Stimulated activated CD4-positive, alpha-beta T cell treated with anti-CD3 and anti-CD28 coated beads, Interleukin-4, amount 100 ng/mL, for 4 hours (primary cell): ENCODE measurements around the gene GPC6.

ENCODE experiments used
- DNase-seq, 2 experiments: peaks; one replicate each; pipeline ENCODE4 v3.0.0-alpha.2; 2020

GPC6 gene

GRCh38 chr13:93386116-93386515 lies 159.5 kb downstream of the GPC6 start:
- DNase-seq = no peak

GRCh38 chr13:93388701-93389100 lies 162.1 kb downstream of the GPC6 start:
- DNase-seq = no peak

GRCh38 chr13:93397619-93398018 lies 171.0 kb downstream of the GPC6 start:
- no peak for DNase-seq

GRCh38 chr13:93398167-93399035 lies 171.8 kb downstream of the GPC6 start:
- no peak for DNase-seq

- no peak for DNase-seq
Measured at GRCh38 chr13:93399212-93399611, 172.6 kb downstream of the GPC6 start.

- DNase-seq = no peak
Measured at GRCh38 chr13:93406136-93406535, 179.5 kb downstream of the GPC6 start.

GRCh38 chr13:93407551-93407950 lies 180.9 kb downstream of the GPC6 start:
- no peak for DNase-seq

DNA sequence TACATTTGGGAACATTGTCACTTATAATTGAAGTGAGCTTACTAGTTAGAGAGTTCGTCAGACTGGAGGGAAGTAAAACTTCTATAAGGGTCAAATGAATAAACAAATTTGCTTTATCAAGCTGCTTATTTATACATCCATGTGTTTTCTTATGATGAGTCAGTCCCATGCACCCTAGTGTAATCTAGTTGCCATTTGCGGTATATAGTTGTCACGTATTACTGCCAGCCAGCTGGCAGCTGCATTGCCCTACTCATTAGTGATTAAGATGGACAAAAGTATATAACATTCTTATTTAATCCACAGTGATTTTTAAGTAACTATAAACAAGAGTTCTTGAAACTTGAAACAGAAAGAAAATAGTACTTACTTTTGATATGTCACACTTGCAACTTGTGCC lies 182.4 kb downstream of the GPC6 start:
- DNase-seq = no peak

GRCh38 chr13:93409816-93410215 lies 183.2 kb downstream of the GPC6 start:
- DNase-seq = no peak

GRCh38 chr13:93411186-93411680 lies 184.6 kb downstream of the GPC6 start:
- DNase-seq = no peak

GRCh38 chr13:93412676-93413075 lies 186.1 kb downstream of the GPC6 start:
- no peak for DNase-seq

DNA sequence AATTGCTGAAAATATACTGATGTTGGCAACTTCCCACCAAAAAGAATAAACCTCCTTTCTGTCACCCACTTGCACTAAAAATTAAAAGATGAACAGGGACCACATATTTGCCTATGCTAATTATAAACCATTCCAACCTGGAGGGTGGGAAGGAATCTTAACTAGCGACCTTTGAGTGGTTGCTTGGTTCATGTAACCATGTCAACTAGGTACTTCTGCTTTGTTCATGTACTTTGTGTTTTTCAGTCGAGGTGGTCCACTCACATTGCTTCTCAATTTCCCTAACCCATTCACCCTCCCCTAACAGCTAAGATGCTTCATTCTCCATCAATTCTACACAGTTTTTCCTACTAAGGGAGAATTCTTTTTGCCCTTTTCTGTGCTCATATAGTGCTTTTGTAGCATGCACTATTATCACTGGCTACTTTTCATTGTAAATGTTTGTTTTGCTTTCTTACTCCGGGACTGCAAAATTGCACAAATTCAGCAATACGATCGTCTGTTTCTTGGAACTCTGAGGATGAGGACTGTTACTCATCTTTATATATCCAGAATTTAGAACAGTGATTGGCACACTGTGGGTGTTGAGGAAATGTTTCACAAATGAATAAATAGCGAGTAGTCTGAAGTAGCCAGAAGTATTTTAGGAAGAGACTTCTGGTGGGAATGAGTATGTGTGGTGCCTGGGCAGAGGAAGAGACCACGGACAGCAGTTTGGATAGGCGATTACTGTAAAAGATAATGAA lies 187.5 kb downstream of the GPC6 start:
- DNase-seq = no peak

GRCh38 chr13:93416736-93417355 lies 190.2 kb downstream of the GPC6 start:
- DNase-seq = no peak

DNA sequence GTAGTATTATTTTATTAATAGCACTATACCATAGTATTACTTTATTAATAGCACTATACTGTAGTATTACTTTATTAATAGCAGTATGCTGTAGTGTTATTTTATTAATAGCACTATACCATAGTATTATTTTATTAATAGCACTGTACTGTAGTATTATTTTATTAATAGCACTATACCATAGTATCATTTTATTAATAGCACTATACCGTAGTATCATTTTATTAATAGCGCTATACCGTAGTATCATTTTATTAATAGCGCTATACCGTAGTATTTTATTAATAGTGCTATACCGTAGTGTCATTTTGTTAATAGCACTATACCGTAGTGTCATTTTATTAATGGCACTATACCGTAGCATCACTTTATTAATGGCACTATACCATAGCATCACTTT lies 191.8 kb downstream of the GPC6 start:
- DNase-seq = no peak

GRCh38 chr13:93420206-93420605 lies 193.6 kb downstream of the GPC6 start:
- DNase-seq = no peak

- no peak for DNase-seq
Measured at GRCh38 chr13:93420887-93421286, 194.3 kb downstream of the GPC6 start.

DNA sequence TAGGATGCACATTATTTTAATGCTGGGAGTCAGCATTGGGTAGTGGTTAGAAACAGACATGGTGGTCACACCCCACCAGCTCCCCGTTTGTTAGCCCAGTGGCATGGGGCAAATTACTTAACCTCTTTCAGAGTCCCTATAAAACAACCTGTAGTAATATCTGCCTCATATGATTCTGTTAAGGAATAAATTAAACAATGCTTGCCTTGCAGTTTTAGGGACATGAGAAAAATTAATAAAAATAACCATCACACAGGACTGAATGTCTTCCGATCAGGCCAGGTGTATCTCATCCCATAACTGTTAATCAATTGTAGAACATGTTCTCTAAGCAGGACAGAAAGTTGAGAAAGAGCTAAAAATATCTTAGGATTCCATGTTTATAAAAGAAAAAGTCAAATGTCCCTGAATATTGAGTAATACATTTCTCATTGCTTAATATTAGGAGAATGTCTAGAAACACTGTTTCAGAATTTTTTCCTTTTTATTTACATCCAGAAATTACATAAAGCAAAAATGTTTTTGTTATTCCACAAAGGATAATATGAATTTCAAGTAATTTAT lies 196.5 kb downstream of the GPC6 start:
- no peak for DNase-seq

- no peak for DNase-seq
Measured at GRCh38 chr13:93425411-93425810, 198.8 kb downstream of the GPC6 start.

DNA sequence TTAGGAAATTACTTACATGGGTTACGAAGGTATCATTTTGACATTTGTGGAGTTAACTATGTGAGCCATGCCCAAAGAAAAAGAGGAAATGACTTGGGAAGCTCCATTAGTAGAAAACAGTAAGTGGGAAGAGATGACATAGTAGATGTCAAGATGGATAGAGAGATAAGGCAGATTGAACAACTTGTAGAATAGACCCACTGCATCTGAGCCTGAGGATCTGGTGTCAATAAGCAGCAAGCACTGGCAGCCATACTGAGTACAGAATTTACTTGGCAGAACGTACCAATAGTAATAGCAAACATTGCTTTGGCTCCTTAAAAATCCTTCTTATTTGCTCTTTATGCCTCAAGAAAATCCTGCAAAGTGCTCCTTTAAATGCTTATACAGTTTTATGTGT lies 203.8 kb downstream of the GPC6 start:
- no peak for DNase-seq

- no peak for DNase-seq
Measured at GRCh38 chr13:93435651-93436050, 209.0 kb downstream of the GPC6 start.

DNA sequence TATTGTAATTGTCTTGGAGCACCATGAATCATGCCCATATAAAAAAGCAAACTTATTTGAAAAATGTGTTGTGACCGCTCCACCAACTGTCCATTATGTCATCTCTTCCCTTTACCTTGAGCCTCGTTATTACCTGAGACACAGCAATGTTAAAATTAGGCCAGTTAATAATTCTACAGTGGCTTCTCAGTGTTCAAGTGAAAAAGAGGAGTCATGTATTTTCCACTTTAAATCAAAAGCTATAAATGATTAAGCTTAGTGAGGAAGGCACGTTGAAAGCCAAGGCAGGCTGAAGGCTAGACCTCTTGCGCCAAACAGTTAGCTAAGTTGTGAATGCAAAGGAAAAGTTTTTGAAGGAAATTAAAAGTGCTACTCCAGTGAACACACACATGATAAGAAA lies 210.5 kb downstream of the GPC6 start:
- DNase-seq = no peak

- no peak for DNase-seq
Measured at GRCh38 chr13:93446238-93446637, 219.6 kb downstream of the GPC6 start.

GRCh38 chr13:93450191-93450621 lies 223.6 kb downstream of the GPC6 start:
- DNase-seq = no peak
